IPS-18a (cell line): ENCODE data around the gene ABLIM3.
"Not testable (repeated sequence)": the region's sequence is repeated elsewhere in the genome, so short reads cannot be mapped to it uniquely, and the experiment has no call there.

Experiments
- H3K27ac ChIP-seq: one replicate; pipeline ENCODE4 v1.5.1; 2013; ENCODE audit warnings: low read length
- H3K27me3 ChIP-seq: one replicate; pipeline ENCODE4 v1.6.1; 2013; ENCODE audit warnings: mild to moderate bottlenecking, low read length; ENCODE audit not compliant: control insufficient read depth, insufficient read depth
- H3K36me3 ChIP-seq: one replicate; pipeline ENCODE4 v1.6.1; 2013; ENCODE audit warnings: low read depth, low read length; ENCODE audit not compliant: control insufficient read depth
- H3K4me1 ChIP-seq: one replicate; pipeline ENCODE4 v1.6.1; 2013; ENCODE audit warnings: low read depth, low read length; ENCODE audit not compliant: control insufficient read depth
- H3K4me3 ChIP-seq: one replicate; pipeline ENCODE4 v1.5.1; 2013; ENCODE audit warnings: low read length
- H3K9ac ChIP-seq: one replicate; pipeline ENCODE4 v1.6.1; 2013; ENCODE audit warnings: mild to moderate bottlenecking, low read length, moderate library complexity
- H3K9me3 ChIP-seq: one replicate; pipeline ENCODE4 v1.6.1; 2013; ENCODE audit warnings: low read depth, low read length; ENCODE audit not compliant: control insufficient read depth

Gene ABLIM3

GRCh38 chr5:149177911-149178565, 36.7 kb downstream of the ABLIM3 start:
- no peaks in the 10 kb centered on the region for H3K9me3 ChIP-seq
- no peaks in the 10 kb centered on the region for H3K27me3 ChIP-seq
- H3K9ac ChIP-seq, result no peak overlapping the region
- H3K4me3 ChIP-seq, result no peak overlapping the region
- no peak overlapping the region for H3K27ac ChIP-seq
- no peaks in the 10 kb centered on the region for H3K36me3 ChIP-seq
- no peaks in the 10 kb centered on the region for H3K4me1 ChIP-seq

- Histone ChIP-seq H3K36me3 (no peaks in the 10 kb centered on the region), H3K27ac (no peak overlapping the region), H3K9me3 (no peaks in the 10 kb centered on the region), H3K4me1 (no peaks in the 10 kb centered on the region), H3K27me3 (no peaks in the 10 kb centered on the region), H3K4me3 (no peak overlapping the region), H3K9ac (no peak overlapping the region)
Measured at GRCh38 chr5:149181732-149182131, 40.4 kb downstream of the ABLIM3 start.

- no peaks in the 10 kb centered on the region for H3K36me3 ChIP-seq
- H3K27ac ChIP-seq, result no peak overlapping the region
- H3K4me1 ChIP-seq, result no peaks in the 10 kb centered on the region
- H3K27me3 ChIP-seq, result no peaks in the 10 kb centered on the region
- no peaks in the 10 kb centered on the region for H3K9me3 ChIP-seq
- H3K4me3 ChIP-seq, result no peak overlapping the region
- no peak overlapping the region for H3K9ac ChIP-seq
Measured at GRCh38 chr5:149182241-149182640, 40.9 kb downstream of the ABLIM3 start.

GRCh38 chr5:149185067-149185466, 43.8 kb downstream of the ABLIM3 start:
- Histone ChIP-seq H3K27ac (no peak overlapping the region), H3K36me3 (no peaks in the 10 kb centered on the region), H3K4me3 (no peak overlapping the region), H3K9me3 (no peaks in the 10 kb centered on the region), H3K4me1 (no peaks in the 10 kb centered on the region), H3K27me3 (no peaks in the 10 kb centered on the region), H3K9ac (no peak overlapping the region)

GRCh38 chr5:149186506-149186905, 45.2 kb downstream of the ABLIM3 start:
- H3K27me3 ChIP-seq, result no peaks in the 10 kb centered on the region
- no peak overlapping the region for H3K9ac ChIP-seq
- H3K36me3 ChIP-seq, result no peaks in the 10 kb centered on the region
- H3K4me1 ChIP-seq, result no peaks in the 10 kb centered on the region
- no peak overlapping the region for H3K27ac ChIP-seq
- H3K9me3 ChIP-seq, result no peaks in the 10 kb centered on the region
- H3K4me3 ChIP-seq, result no peak overlapping the region

GRCh38 chr5:149187617-149188016, 46.3 kb downstream of the ABLIM3 start:
- not testable (repeated sequence) for H3K4me1 ChIP-seq, H3K27ac ChIP-seq, H3K9ac ChIP-seq, H3K36me3 ChIP-seq, H3K27me3 ChIP-seq, H3K9me3 ChIP-seq, H3K4me3 ChIP-seq

- H3K36me3 ChIP-seq, result no peaks in the 10 kb centered on the region
- H3K4me3 ChIP-seq, result no peak overlapping the region
- no peak overlapping the region for H3K9ac ChIP-seq
- H3K9me3 ChIP-seq, result no peaks in the 10 kb centered on the region
- no peak overlapping the region for H3K27ac ChIP-seq
- no peaks in the 10 kb centered on the region for H3K4me1 ChIP-seq
- no peaks in the 10 kb centered on the region for H3K27me3 ChIP-seq
Measured at GRCh38 chr5:149188383-149188782, 47.1 kb downstream of the ABLIM3 start.

- Histone ChIP-seq H3K27ac (no peak overlapping the region), H3K9ac (no peak overlapping the region), H3K4me3 (no peak overlapping the region), H3K36me3 (no peaks in the 10 kb centered on the region), H3K27me3 (no peaks in the 10 kb centered on the region), H3K9me3 (no peaks in the 10 kb centered on the region), H3K4me1 (no peaks in the 10 kb centered on the region)
Measured at GRCh38 chr5:149195337-149195887, 54.1 kb downstream of the ABLIM3 start.

- H3K4me1 ChIP-seq, result no peaks in the 10 kb centered on the region
- no peak overlapping the region for H3K4me3 ChIP-seq
- H3K36me3 ChIP-seq, result no peaks in the 10 kb centered on the region
- no peak overlapping the region for H3K9ac ChIP-seq
- H3K27me3 ChIP-seq, result no peaks in the 10 kb centered on the region
- H3K9me3 ChIP-seq, result no peaks in the 10 kb centered on the region
- no peak overlapping the region for H3K27ac ChIP-seq
Measured at GRCh38 chr5:149195962-149196361, 54.7 kb downstream of the ABLIM3 start.

GRCh38 chr5:149198148-149198547, 56.9 kb downstream of the ABLIM3 start:
- Histone ChIP-seq H3K36me3 (no peaks in the 10 kb centered on the region), H3K4me3 (no peak overlapping the region), H3K4me1 (no peaks in the 10 kb centered on the region), H3K27me3 (no peaks in the 10 kb centered on the region), H3K9me3 (no peaks in the 10 kb centered on the region), H3K9ac (no peak overlapping the region), H3K27ac (no peak overlapping the region)

GRCh38 chr5:149200355-149200754, 59.1 kb downstream of the ABLIM3 start:
- no peak overlapping the region for H3K9ac ChIP-seq

GRCh38 chr5:149201121-149201637, 59.9 kb downstream of the ABLIM3 start:
- no peaks in the 10 kb centered on the region for H3K4me1 ChIP-seq
- H3K4me3 ChIP-seq, result no peak overlapping the region
- H3K9me3 ChIP-seq, result no peaks in the 10 kb centered on the region
- no peaks in the 10 kb centered on the region for H3K27me3 ChIP-seq
- H3K9ac ChIP-seq, result no peak overlapping the region
- no peaks in the 10 kb centered on the region for H3K36me3 ChIP-seq
- H3K27ac ChIP-seq, result no peak overlapping the region

More at GRCh38 chr5:149200355-149200754, 59.1 kb downstream of the ABLIM3 start:
- Histone ChIP-seq H3K27ac (no peak overlapping the region), H3K4me1 (no peaks in the 10 kb centered on the region), H3K9me3 (no peaks in the 10 kb centered on the region), H3K36me3 (no peaks in the 10 kb centered on the region), H3K4me3 (no peak overlapping the region), H3K27me3 (no peaks in the 10 kb centered on the region)
